Transverse colon (tissue), 3 donors: Measurements from ENCODE around the gene PCCA.

Experiments
- POLR2A ChIP-seq: fragments of 450-650 bp; IDR thresholded peaks from one replicate; pipeline ENCODE4 v1.6.1; 2016; ENCODE audit warnings: antibody characterized with exemption, mild to moderate bottlenecking, moderate library complexity
- TF ChIP-seq, protein P1 (sequence below), 5 experiments: fragments of 200-600 bp in 3 of 5; fragments of 450-650 bp in 2 of 5; sonication (generic) in 3 of 5; IDR thresholded peaks; 1 replicate in 2 of 5; 2 replicates in 3 of 5; pipeline ENCODE4 v1.5.1; 2016 to 2017; ENCODE audit warnings: antibody characterized with exemption in 5 of 5, inconsistent platforms in 3 of 5, mild to moderate bottlenecking in 2 of 5, moderate library complexity in 1 of 5

DNA sequence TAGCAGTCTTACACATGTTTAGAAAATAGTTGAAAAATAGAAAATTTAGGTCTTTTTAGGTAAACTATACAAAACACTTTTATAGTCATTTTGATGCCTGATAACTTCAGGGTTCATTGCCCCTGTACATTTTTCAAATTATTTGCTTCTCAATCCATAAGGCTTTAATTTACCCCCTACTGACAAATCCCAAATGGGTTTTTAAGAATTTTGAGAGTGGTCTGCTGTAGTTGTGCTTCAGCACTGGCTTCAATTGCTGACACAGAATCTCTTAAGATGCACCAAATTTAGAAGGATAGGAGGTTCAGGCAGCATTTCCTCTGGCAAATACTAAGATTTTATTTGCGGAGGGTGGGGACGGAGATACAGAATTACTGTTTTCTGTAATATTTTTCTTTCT is 89.4 kb downstream of the PCCA start:
- TF ChIP-seq, protein P1, sequence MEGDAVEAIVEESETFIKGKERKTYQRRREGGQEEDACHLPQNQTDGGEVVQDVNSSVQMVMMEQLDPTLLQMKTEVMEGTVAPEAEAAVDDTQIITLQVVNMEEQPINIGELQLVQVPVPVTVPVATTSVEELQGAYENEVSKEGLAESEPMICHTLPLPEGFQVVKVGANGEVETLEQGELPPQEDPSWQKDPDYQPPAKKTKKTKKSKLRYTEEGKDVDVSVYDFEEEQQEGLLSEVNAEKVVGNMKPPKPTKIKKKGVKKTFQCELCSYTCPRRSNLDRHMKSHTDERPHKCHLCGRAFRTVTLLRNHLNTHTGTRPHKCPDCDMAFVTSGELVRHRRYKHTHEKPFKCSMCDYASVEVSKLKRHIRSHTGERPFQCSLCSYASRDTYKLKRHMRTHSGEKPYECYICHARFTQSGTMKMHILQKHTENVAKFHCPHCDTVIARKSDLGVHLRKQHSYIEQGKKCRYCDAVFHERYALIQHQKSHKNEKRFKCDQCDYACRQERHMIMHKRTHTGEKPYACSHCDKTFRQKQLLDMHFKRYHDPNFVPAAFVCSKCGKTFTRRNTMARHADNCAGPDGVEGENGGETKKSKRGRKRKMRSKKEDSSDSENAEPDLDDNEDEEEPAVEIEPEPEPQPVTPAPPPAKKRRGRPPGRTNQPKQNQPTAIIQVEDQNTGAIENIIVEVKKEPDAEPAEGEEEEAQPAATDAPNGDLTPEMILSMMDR (IDR thresholded peaks at IDR 0.05), result no peak
- no peak for TF ChIP-seq POLR2A
